NCI-H2227 treated with DMSO at 0.1 percent for 48 hours (cell line): Measurements from ENCODE around the gene LNPEP.

Experiments used
- DNase-seq: peaks from one replicate; lab custom pipeline; 2025; lab: John Stamatoyannopoulos, UW

LNPEP gene

DNA sequence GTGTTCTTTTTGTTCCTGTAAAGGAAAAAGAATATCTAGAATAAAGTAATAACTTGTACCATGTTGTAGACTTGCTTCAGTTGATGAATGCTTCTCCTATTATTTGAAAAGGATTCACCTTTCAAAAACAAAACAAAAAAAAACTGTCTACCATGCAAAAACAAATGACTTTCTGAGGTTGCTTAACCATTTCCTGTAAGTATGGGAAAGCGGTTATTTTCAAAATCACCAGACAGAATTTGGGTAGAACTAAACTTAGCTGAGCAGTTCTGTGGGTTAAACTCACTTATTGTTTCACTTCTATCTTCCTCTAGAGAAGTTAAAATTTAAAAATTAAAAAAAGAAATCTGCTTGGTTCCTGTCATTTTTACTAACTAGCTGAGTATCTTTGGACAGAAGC, 25.2 kb downstream of the LNPEP start:
- no peak for DNase-seq

DNA sequence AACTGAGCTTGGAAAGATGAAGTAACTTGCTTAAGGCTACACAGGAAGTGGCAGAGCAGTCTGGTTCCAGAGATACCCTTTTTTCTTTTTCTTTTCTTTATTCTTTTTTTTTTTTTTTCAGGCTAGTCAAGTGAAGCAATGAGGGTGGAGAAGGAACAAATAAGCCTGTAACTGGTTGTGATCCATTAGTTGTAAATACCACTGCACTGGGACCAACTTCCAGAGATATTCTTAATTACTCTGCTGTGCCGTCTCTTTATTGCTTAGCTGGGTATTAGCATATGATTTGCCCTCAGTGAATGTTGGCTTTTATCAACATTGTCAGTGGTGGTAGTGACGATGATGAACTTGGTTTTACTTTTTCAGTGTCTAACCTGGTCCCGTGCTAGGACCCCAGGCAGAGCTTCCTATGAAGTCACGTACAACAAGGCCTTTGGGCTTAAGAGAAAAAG, 26.7 kb downstream of the LNPEP start:
- DNase-seq = no peak

DNA sequence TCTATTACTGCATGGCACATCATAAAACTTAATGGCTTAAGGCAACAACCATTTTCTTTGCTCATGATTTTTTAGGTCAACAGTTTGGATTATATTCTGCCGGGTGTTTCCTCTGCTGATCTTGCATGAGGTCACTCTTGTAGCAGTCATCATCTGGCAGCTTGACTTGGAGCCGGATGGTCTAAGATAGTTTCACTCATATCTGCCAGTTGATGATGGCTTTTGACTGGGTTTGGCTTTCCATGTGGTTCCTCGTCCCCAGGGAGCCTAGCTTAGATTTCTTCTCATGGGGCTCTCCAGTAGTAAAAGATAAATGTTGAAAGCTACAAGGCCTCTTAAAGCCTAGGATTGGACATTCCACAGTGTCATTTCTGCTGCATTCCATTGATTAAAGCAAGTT, 27.4 kb downstream of the LNPEP start:
- no peak for DNase-seq

DNA sequence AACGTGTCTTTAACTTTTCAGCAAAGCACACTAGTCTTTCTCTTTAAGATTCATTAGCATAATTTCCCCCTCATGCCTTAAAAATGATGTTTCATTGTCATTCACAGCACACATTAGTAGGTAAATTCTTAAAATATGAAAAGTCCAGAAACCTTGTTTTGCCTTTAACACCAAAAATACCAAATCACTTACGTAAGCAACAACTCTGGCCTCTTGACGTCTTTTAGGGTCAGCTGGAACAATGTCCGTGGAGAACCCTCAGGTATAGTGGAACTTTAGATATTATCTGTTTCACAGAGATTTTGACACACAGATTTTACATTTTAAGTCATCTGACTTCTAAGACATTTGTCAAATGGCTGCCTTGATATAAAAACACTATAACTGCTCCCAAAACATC, 30.9 kb downstream of the LNPEP start:
- DNase-seq = no peak

DNA sequence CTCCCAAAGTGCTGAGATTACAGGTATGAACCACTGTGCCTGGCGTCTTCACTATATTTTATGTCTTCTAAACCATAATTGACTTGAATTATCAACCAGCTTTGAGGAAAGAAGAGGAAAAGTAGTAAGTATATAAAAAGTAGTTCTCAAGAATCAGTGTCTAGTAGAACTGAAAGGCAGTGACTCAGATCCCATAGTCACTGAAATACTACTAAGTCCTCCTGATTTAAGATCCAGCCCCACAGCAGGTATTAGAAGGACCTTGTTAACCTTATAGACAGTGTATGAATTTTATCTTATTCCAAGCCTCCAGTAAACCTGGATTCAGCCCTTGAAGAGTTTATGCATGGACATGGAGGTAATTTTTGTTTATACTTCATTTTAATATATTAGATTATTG, 31.5 kb downstream of the LNPEP start:
- no peak for DNase-seq

DNA sequence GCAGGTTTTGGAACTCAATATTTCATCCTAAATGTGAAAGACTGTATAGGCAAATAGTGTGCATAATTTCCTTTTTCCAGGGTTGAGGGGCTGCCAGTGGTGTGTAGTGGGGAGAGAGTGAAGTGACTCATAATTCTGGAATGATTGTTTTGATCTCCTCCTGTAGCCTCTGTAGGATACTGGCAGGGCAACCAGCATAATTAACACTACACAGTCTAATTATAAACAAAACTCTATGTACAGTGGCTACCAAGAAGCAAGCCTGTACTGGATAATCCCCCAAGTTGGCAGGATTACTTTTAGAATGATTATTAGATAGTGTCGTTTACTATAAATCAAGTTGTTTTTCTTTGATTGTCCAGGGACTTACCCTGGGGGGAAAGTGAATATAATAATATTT, 32.2 kb downstream of the LNPEP start:
- DNase-seq = no peak

DNA sequence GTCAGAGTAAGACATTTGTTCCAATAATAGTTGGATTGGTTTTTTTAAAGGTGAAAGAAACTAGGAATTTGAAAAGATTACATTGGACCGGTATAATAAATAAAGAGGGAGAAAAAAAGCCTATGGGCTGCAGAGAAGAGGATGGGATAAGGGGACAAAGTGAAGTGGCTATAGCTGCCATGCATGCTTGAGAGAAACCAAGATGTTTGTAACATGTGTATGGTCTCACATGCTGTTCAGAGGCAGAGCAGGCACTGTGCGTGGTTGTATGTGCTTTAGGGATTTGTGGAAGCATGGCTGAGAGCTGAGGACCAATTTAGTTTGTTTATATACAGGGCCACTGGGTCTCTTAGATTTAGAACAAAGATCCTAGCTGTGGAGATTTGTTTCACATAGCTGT, 32.7 kb downstream of the LNPEP start:
- no peak for DNase-seq

DNA sequence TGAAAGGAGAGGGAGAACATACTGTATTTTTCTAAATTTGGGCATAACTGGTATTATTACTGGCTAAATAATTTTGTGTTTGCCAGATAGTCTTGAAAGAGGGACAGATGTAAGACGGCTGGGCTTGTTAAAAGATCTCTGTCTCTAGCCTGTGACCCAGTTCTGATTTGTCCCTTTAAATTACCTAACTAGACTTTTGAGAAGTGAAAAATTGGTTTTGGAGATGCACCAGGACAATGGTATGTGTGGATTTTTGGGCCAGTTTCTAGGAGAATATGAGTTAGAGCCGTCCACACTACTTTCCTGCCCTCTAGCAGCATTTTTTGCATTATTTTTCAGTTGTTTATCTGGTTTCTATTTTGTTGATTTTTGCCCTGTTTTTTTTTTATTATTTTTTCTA, 33.5 kb downstream of the LNPEP start:
- DNase-seq = no peak

DNA sequence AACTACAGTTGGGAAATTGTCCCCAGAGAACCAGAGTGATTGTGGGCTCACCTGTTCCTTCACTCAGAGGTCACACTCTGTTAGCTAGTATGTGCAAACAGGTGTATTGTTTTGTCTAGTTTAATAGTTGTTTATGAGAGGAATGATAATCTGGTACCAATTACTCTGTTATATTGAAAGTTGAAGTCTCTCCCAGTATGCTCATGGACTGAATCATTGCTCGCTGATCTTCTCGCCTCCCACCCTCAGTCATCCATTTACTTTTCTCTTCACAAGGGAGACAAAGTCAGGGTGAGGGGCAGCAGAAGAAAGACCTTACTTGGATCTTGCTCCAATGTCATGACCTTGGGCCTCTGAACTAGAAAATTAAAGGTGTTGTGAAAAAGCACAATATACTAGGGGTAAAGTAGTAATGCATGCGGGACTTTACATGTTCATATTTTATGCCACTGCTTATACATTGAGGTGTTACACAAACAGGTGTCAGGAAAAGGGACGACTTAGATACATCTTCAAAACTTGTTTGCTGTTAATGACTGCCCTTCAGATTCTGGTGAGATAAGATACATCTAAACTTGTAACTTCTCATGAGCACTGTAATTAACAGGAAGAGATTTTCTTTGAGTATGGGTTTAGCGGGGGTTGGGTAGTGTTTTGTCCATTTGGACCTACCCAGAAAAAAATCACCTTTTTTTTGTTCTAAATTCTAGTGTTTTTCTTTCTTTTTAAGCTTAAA, 36.9 kb downstream of the LNPEP start:
- no peak for DNase-seq

DNA sequence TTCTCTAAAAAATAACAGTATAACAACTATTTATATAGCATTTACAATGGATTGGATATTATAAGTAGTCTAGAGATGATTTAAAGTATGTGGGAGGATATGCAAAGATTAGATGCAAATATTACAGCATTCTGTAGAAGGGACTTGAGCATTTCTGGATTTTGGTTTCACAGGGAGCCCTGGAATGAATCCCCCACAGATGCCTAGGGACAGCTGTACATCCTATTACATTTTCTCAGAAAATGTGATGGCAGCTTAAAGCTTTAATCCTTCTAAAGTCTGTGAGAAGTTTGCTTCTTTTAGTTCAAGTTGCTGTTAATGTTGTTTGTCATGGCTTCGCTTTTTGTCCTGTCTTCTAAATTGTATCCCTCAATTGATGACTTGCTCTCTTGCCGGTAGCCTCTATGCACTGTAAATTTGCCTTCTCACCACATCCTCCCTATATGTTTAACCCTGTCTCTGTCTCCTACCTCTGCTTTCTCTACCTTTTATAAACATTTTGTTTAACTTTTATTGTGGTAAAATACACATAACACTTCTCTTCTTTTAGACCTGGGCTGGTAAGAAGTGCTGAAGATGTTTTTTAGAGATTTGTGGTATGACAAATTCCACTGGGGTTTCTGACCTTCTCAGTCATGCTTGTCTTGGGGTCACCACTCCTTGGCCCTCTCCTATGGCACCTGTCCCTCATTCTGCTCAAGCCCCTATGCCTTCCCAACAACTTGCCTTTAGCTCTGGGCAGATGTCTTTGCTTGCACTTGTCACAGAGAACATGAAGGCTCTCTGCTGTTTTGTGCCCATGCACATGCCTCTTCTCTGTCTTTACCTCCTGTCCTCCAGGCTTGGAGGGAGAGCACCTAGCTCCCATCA, 37.9 kb downstream of the LNPEP start:
- no peak for DNase-seq

DNA sequence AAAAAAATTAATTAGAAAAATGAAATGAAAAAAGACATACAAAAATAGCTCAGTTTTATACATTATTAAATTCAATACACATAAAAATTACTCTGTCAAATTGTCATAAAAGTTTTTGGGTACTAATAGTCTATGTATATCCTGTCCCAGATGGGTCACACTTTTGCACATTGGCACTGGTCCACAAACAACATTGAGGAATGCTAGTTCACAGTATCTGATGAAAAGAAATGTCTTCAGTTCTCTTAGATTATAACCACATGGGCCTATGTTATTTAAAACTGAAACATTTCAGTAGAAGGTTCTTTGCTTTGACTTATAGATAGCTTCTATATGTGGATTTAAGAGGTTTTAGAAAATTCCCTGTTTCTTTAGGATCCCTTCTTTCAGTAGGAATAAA, 39.8 kb downstream of the LNPEP start:
- no peak for DNase-seq

DNA sequence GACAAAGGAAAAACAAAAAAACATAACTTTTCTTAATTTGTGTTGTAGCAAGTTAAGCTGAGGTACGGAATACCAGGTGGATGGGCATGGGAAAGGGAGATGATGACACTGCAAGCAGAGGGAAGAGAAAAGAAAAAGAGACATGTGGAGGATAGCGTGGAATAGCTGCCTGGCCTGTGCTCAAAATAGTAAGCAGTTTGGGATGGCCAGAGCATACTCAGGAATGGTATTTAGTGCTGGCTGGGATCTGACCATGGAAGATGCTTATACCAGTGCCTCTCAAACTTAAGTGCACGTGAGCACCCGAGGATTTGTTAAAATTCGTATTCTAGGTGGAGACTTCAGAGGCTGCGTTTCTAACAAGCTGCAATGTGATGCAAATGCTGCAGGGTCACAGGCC, 41.3 kb downstream of the LNPEP start:
- no peak for DNase-seq

DNA sequence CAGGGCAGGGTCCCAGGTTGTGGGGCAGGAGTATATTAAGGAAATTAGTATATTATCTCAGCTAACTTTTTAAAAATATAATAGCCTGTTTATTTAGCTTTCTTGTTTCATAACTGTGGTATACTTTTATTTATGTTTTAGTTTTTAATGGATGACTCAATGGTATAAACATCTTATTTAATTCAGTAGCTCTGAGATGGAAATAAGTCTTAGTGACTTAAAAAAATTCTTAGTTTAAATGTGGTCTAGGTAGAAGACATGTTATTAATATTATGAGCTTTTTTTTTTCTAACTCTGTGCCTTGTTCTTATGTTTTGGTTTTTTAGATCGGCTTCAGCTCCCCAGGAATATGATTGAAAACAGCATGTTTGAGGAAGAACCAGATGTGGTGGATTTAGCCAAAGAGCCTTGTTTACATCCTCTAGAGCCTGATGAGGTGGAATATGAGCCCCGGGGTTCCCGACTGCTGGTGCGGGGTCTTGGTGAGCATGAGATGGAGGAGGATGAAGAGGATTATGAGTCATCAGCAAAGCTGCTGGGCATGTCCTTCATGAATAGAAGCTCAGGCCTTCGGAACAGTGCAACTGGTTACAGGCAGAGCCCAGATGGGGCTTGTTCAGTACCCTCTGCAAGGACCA, 43.1 kb downstream of the LNPEP start:
- no peak for DNase-seq

DNA sequence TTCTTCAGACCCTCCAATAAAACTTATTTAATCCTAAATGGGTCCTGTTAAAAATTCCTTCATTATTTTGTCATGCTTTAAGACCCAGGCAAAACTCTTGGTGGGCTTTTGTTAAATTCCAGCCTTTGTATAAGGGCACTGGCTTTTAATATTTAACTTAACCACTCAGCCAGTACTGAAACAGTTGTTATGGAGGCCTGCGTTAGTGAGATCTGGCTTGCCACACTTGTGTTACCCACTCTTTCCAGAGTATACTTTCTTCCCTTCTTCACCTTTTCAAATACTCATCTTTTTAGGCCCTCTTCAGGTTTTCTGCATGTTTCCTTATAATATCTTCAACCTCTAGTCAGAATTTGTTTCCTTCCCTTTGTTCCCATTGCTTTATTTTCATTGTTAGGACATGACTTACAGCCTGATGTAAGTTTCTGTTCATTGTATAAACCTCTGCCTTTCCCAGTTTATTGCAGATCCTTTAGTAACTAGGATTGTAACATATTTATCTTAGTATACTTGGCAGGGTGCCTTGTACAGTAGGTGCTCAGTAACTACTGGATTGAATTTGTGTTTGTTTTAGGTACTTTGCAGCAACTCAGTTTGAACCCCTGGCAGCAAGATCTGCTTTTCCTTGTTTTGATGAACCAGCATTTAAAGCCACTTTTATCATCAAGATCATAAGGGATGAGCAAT, 48.8 kb downstream of the LNPEP start:
- no peak for DNase-seq

DNA sequence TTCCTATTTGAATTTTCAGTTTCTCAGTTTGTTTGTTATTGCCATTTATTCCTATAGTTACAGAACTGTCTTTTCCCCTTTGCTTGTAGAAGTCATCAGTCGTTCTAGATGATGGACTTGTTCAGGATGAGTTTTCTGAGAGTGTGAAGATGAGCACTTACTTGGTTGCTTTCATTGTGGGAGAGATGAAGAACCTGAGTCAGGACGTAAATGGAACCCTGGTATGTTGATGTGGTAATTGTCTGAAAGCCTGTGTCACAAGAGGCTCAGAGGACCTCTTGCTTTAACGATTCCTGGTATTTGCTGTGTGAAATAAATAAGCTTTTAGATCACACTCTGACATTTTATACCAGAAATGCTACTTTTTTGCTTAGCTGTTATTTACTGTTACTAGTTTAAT, 50.6 kb downstream of the LNPEP start:
- no peak for DNase-seq

DNA sequence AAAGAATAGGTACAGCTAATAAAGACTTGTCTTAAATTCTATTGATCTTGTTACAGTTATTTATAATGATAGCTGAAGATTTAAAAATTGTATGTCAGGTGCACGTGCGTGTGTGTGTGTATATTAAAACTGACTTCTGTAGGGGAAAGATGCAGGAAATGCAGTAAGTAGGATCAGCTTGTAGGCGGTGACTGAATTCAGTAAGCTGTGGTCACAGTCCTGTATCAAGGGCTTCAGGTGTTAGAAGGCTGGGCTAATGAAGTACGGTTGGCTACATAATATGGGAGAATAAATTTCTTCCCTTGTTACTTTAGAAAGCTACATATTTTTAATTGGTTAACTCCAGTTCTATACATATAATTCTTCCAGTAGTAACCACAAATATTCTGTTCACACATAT, 54.2 kb downstream of the LNPEP start:
- no peak for DNase-seq

DNA sequence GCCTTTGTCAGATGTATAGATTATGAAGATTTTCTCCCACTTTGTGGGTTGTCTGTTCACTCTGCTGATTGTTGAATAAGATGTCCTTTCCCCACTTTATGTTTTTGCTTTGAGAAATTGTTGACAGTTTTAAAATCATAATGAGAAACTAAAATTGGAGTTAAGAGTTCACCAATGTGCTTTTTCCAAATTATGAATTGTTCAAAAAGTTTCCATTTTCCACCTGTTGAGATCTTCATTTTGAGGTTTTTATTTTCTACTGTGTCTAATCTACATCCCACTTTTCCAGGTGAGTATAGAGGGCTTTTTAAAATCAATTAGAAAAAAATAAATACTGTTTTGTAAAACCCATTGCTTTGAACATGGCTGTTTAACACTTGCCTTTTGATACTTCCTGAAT, 55.8 kb downstream of the LNPEP start:
- DNase-seq = no peak

DNA sequence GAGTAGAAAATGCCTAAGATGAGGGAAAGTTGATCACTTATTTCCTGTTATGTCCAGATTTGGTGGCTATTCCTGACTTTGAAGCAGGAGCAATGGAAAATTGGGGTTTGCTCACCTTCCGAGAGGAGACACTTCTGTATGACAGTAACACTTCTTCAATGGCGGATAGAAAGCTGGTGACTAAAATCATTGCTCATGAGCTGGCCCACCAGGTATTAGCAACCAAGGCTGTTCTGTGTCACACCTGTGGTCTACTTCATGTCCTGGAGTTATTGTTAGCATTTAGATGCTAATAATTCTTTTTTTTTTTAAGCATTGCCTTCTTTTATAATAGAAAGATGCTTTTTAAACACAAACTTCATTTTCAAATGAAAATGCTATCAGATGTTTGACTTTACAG, 57.9 kb downstream of the LNPEP start:
- no peak for DNase-seq

DNA sequence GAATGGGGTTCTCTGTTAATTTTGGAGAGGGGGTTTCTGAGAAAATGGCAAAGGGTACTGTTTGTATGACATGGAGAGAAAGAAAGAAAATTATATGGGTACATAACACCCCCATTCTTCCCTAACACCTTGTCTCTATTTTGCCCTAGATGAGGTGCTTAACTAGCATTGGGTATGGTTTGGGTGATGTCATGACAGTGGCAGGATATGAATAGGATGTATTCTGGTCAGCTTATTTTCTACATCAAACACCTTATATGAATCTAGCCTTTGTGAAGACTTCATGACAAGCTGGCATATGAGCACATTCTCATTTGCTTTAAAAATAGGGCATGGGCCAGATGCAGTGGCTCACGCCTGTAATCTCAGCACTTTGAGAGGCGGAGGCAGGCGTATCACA, 58.6 kb downstream of the LNPEP start:
- DNase-seq = no peak

DNA sequence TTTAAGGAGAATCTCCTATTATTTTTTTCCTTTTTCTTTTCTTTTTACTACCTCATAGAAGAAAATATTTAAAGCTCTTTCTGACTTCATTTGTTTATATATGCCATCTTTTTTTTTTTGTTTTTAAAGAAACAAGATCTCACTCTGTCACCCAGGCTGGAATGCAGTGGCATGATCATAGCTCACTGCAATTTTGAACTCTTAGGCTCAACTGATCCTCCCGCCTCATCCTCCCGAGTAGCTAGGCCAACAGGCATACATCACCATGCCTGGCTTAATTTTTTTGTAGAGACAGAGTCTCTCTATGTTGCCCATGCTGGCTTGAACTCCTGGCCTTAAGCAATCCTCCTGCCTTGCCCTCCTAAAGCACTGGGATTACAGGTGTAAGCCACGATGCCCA, 59.5 kb downstream of the LNPEP start:
- no peak for DNase-seq

DNA sequence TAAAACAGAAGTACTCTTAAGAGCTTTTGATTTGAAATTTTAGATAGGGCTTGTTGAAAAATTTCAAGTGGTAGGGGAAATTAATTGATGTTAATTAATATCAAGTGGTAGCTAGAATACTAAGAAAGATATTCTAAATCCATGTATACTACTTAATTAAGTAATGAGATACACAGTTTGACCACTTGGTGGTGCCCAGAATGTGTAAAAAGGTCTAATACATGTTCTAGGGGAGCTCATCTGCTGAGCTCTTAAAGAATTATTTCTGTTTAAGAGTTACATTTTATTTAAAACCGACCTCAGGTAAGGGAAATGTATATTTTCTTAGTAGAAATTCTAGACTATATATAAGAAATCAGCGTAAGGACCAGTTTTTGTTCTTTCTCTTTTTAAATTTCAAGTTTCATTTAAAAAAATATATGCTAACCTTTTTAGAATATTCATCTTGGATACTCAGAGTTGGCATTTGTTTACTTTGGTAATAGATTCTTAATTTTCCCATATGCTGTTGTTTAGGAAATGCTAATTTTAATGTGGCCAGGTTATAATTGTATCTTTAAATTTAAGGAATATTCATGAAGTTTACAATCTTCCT, 61.5 kb downstream of the LNPEP start:
- DNase-seq = no peak

DNA sequence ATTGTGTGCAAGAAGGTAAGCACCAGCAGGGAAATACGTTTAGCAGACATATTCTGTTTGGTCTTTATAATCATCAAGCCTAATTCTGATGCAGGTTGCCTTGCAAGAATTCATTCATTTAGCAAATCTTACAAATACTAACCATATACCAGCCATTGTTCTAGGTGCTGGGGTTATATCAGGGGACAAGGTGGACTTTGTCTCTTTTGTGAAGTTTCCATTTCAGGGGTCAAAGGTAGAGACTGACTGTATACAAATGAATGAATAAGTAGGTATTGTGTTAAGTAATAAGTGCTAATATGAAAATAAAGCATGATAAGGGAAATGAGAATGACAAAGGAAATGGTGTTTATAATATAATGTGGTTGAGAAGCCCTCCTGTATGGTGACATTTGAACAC, 64.0 kb downstream of the LNPEP start:
- DNase-seq = no peak
